K562 (cell line): ENCODE data around the gene RPS2. TPM values are rescaled to one million over a fixed set of nuclear protein-coding genes. Genes with fewer than 3 reads are reported as not detected.

Experiments used
- ATAC-seq: fragments of 200-7000 bp; cut with Tn5 transposase; 3 replicates; pipeline ENCODE4 v1.9.1; 2020; ENCODE audit warnings: moderate library complexity
- BruUV-seq: library from RNA; stranded (reverse); fragments of 400-500 nt; replicated peaks from 2 replicates; lab custom pipeline; 2021; lab: Mats Ljungman, UMichigan
- CTCF ChIA-PET: fragments of 300-600 bp; formaldehyde crosslinking; extraction: SDS; loops from one replicate; lab custom pipeline; 2021; ENCODE audit warnings: low intra/inter-chr PET ratio; lab: Yijun Ruan, JAX
- POLR2A ChIA-PET: fragments of 300-600, 350-650 bp; sonication (Branson Sonifier 250); formaldehyde crosslinking; extraction: SDS; loops from one replicate; lab custom pipeline; 2021; ENCODE audit warnings: antibody characterized with exemption, inconsistent platforms; lab: Yijun Ruan, JAX
- DNase-seq, 4 experiments: peaks; one replicate each; pipeline versions ENCODE4 v3.0.0 to v3.0.0-alpha.2; 2011 to 2018; ENCODE audit warnings: low spot score in 3 of 4, mixed read lengths in 3 of 4; ENCODE audit errors: extremely low read depth in 1 of 4
- FAIRE-seq: peaks from 2 replicates; lab custom pipeline; 2011; peaks lifted over from hg19 to GRCh38; lab: Jason Lieb, UNC
- H2AFZ ChIP-seq: 2 replicates; pipeline ENCODE4 v1.6.0; 2011; ENCODE audit warnings: low read depth, low read length, control low read depth, inconsistent platforms
- H3K27ac ChIP-seq: fragments of 200-600 bp; 3 replicates; pipeline ENCODE4 v1.8.0; 2011; ENCODE audit warnings: low read depth, mild to moderate bottlenecking, control low read depth, inconsistent platforms, low read length, moderate library complexity, mixed read lengths; ENCODE audit errors: extremely low read depth
- H3K27me3 ChIP-seq, 2 experiments: fragments of 300-600 bp in 1 of 2; 2 replicates in 1 of 2; 3 replicates in 1 of 2; pipeline versions ENCODE4 v1.6.0 to v1.8.0; 2011; ENCODE audit warnings: inconsistent platforms in 2 of 2, low read length in 2 of 2, mild to moderate bottlenecking in 1 of 2, mixed read lengths in 1 of 2, moderate library complexity in 1 of 2; ENCODE audit not compliant: control insufficient read depth in 2 of 2, insufficient read depth in 2 of 2
- H3K36me3 ChIP-seq: fragments of 300-600 bp; 3 replicates; pipeline ENCODE4 v1.8.0; 2011; ENCODE audit warnings: mild to moderate bottlenecking, low read length, inconsistent platforms; ENCODE audit not compliant: control insufficient read depth, insufficient read depth
- H3K4me1 ChIP-seq, 2 experiments: fragments of 200-600 bp in 1 of 2; replicated peaks in 1 of 2; 2 replicates in 1 of 2; 3 replicates in 1 of 2; pipeline versions ENCODE4 v1.5.1 to v1.8.0; 2011; ENCODE audit warnings: inconsistent platforms in 2 of 2, low read length in 2 of 2, mild to moderate bottlenecking in 1 of 2, mixed read lengths in 1 of 2, moderate library complexity in 1 of 2; ENCODE audit not compliant: control insufficient read depth in 2 of 2, insufficient read depth in 2 of 2
- H3K4me2 ChIP-seq: 2 replicates; pipeline ENCODE4 v1.6.1; 2011; ENCODE audit warnings: low read length, control low read depth, inconsistent platforms, mixed read lengths; ENCODE audit not compliant: insufficient read depth
- H3K4me3 ChIP-seq: fragments of 200-600 bp; sonication (generic), shearing (Covaris generic); 2 replicates; pipeline ENCODE4 v1.5.1; 2016; ENCODE audit warnings: control low read depth, inconsistent platforms
- H3K79me2 ChIP-seq: fragments of 200-600 bp; 3 replicates; pipeline ENCODE4 v1.8.0; 2011; ENCODE audit warnings: low read length, inconsistent platforms; ENCODE audit not compliant: control insufficient read depth, insufficient read depth
- H3K9ac ChIP-seq, 2 experiments: 2 replicates each; pipeline versions ENCODE4 v1.6.0 to v1.6.1; 2011; ENCODE audit warnings: low read depth in 2 of 2, low read length in 2 of 2, control low read depth in 1 of 2, inconsistent platforms in 1 of 2, mild to moderate bottlenecking in 1 of 2, mixed read lengths in 1 of 2; ENCODE audit not compliant: insufficient read depth in 1 of 2
- H3K9me1 ChIP-seq: one replicate; pipeline ENCODE4 v1.6.0; 2011; ENCODE audit warnings: inconsistent platforms, mild to moderate bottlenecking, low read length, moderate library complexity; ENCODE audit not compliant: control insufficient read depth, insufficient read depth
- H3K9me3 ChIP-seq: replicated peaks from 2 replicates; pipeline ENCODE4 v1.5.1; 2011; ENCODE audit warnings: low read depth, low read length, inconsistent platforms; ENCODE audit not compliant: control insufficient read depth, insufficient read depth
- H4K20me1 ChIP-seq: replicated peaks from 2 replicates; pipeline ENCODE4 v1.6.1; 2011; ENCODE audit warnings: low read length, inconsistent platforms, mixed read lengths; ENCODE audit not compliant: control insufficient read depth, insufficient read depth
- DNMT1 ChIP-seq: fragments of 450-650 bp; IDR thresholded peaks from 2 replicates; pipeline ENCODE4 v1.6.1; 2016; ENCODE audit warnings: antibody characterized with exemption, mild to moderate bottlenecking
- E2F6 ChIP-seq, 2 experiments: IDR thresholded peaks; 2 replicates each; pipeline ENCODE4 v1.6.1; 2011; ENCODE audit warnings: borderline replicate concordance in 1 of 2, control low read depth in 1 of 2, low read depth in 1 of 2, low read length in 1 of 2, mild to moderate bottlenecking in 1 of 2, mixed read lengths in 1 of 2, moderate library complexity in 1 of 2; ENCODE audit not compliant: insufficient read depth in 1 of 2, insufficient read length in 1 of 2, poor library complexity in 1 of 2, severe bottlenecking in 1 of 2; ENCODE audit errors: extremely low read depth in 1 of 2
- GATA2 ChIP-seq: sonication (generic); formaldehyde crosslinking; IDR thresholded peaks from 2 replicates; pipeline ENCODE4 v1.4.0; 2020; ENCODE audit warnings: mild to moderate bottlenecking, missing genetic modification reagents
- HMGXB4 ChIP-seq: sonication (generic); formaldehyde crosslinking; IDR thresholded peaks from 2 replicates; pipeline ENCODE4 v1.8.1; 2023; ENCODE audit warnings: mild to moderate bottlenecking, missing genetic modification reagents
- PATZ1 ChIP-seq: fragments of 250-450 bp; sonication (Bioruptor Pico); IDR thresholded peaks from 2 replicates; pipeline ENCODE4 v1.5.0; 2020; ENCODE audit warnings: mild to moderate bottlenecking, borderline replicate concordance
- RB1 ChIP-seq: fragments of 450-650 bp; IDR thresholded peaks from 2 replicates; pipeline ENCODE4 v1.6.1; 2017; ENCODE audit warnings: low read depth, mild to moderate bottlenecking
- RERE ChIP-seq: sonication (generic); formaldehyde crosslinking; IDR thresholded peaks from 2 replicates; pipeline ENCODE4 v1.8.0; 2023; ENCODE audit warnings: missing genetic modification reagents, mild to moderate bottlenecking, borderline replicate concordance
- SAFB2 ChIP-seq: fragments of 200-400 bp; formaldehyde crosslinking; IDR thresholded peaks from 2 replicates; pipeline ENCODE4 v1.6.1; 2018; ENCODE audit warnings: borderline replicate concordance, low read length, low read depth, moderate library complexity; ENCODE audit not compliant: severe bottlenecking
- ZNF197 ChIP-seq: fragments of 200-800 bp; sonication (Bioruptor generic); IDR thresholded peaks from 2 replicates; pipeline ENCODE4 v1.6.1; 2016; ENCODE audit warnings: low read depth, missing genetic modification characterization, missing compliant biosample characterization
- WGBS: fragments of 100-300 bp; shearing (Covaris generic); methylation state at CpG from one replicate; pipeline ENCODE4 v1.1.6; 2016; ENCODE audit warnings: low coverage, mixed read lengths; ENCODE audit not compliant: insufficient coverage; ENCODE audit errors: missing lambda C conversion rate; 5-methylcytosine and 5-hydroxymethylcytosine counted together
- in situ Hi-C: fragments of 300-500 bp; cut with MboI; formaldehyde crosslinking; loops from 4 replicates; pipeline ENCODE4 v1.15.0; 2018; ENCODE audit warnings: inconsistent platforms, mixed read lengths
- intact Hi-C: fragments of 100-400 bp; cut with micrococcal nuclease; formaldehyde crosslinking; loops from 2 replicates; pipeline ENCODE4 v1.14.2; 2022
- polyA plus RNA-seq, 8 experiments: library from polyadenylated mRNA; depleted of rRNA in 4 of 8; stranded (reverse) in 5 of 8; unstranded in 3 of 8; fragments of >200 nt; fragmentation: Nextera tagmentation in 2 of 8; fragmentation: Illumina TruSeq in 1 of 8; extraction: Ambion mirVana in 2 of 8; extraction: Trizol in 1 of 8; gene quantifications; 2 replicates each; pipeline versions ENCODE4 v1.2.1 to v1.2.3, GENCODE V29; 2011 to 2014; ENCODE audit warnings: inconsistent platforms in 1 of 8, missing spikeins in 1 of 8
- total RNA-seq, 7 experiments: library from RNA; depleted of rRNA in 6 of 7; stranded (reverse); fragments of >200 nt in 6 of 7; fragmentation: Illumina TruSeq in 2 of 7; extraction: Trizol in 2 of 7; gene quantifications; 2 replicates each; pipeline versions ENCODE4 v1.2.1 to v1.2.3, GENCODE V29; 2011 to 2021; ENCODE audit warnings: low replicate concordance in 1 of 7

The RPS2 gene
- total and polyA plus RNA-seq, 9 of the 15 experiments (the other 6 are each of a cell fraction or from before 2014, with no cell fraction given) = 834 to 4,794 (median 3,793) TPM

GRCh38 chr16:2008631-2009163 lies 44.1 kb upstream of the RPS2 start:
- Histone ChIP-seq H3K9me1 (peaks cover 19% of the 10 kb centered on the region), H3K9ac (peak overlapping the region; percentile 91 to 99), H3K4me2 (peak overlapping the region; percentile 93), H3K4me3 (peak overlapping the region; percentile 99), H3K27ac (peak overlapping the region; percentile 89), H4K20me1 (peaks cover 41% of the 10 kb centered on the region), H3K79me2 (peaks cover 71% of the 10 kb centered on the region), H3K9me3 (no peaks in the 10 kb centered on the region), H3K4me1 (peaks cover 25 to 72% of the 10 kb centered on the region in 2 experiments), H3K36me3 (peaks cover 42% of the 10 kb centered on the region; the same call in 2 of the 3 replicates), H3K27me3 (no peaks in the 10 kb centered on the region), H2AFZ (no peak overlapping the region)
- FAIRE-seq (peak; percentile 23), ATAC-seq (peak; percentile 2; the same call in 2 of the 3 replicates), DNase-seq (peak; percentile 39 to 69 (median 48))
- CTCF ChIA-PET = no interaction called here
- no TSS peak for BruUV-seq
- POLR2A ChIA-PET = interaction anchor here (1.0 to 2.6 kb wide), 3 partner anchors 12 to 146 kb away, joined by 7 to 13 read pairs (median 7); partner anchors contain the start of genes RPS2 and TRAF7
- intact Hi-C loops = loop anchor here (2.0 kb wide), 1 partner anchor 16 kb away; no protein-coding TSS in a partner anchor
- WGBS = 1% methylated on average over 23 of the region's 23 CpGs
- in situ Hi-C loops = no loop called here
- TF ChIP-seq HMGXB4 (CRISPR knock-in tag) (no peak), GATA2 (CRISPR knock-in tag) (no peak), RERE (no peak), RB1 (peak; percentile 59; the same call in 1 of the 2 replicates), E2F6 (IDR thresholded peaks at IDR 0.05; ENCODE audit: borderline replicate concordance in 1 of 2, extremely low read depth in 1 of 2, insufficient read depth in 1 of 2, insufficient read length in 1 of 2, low read depth in 1 of 2, low read length in 1 of 2, poor library complexity in 1 of 2, severe bottlenecking in 1 of 2) (peak; percentile 97 to 99), PATZ1 (CRISPR knock-in tag) (no peak), ZNF197 (CRISPR knock-in tag) (no peak), DNMT1 (no peak), SAFB2 (no peak)
